ENCODE results near the gene STARD3NL. TPM values are rescaled to one million over a fixed set of nuclear protein-coding genes. Genes with fewer than 3 reads are reported as not detected.

The STARD3NL gene
- total RNA-seq, 2 donors from 2014 or later: 25.4 to 25.5 TPM

DNA sequence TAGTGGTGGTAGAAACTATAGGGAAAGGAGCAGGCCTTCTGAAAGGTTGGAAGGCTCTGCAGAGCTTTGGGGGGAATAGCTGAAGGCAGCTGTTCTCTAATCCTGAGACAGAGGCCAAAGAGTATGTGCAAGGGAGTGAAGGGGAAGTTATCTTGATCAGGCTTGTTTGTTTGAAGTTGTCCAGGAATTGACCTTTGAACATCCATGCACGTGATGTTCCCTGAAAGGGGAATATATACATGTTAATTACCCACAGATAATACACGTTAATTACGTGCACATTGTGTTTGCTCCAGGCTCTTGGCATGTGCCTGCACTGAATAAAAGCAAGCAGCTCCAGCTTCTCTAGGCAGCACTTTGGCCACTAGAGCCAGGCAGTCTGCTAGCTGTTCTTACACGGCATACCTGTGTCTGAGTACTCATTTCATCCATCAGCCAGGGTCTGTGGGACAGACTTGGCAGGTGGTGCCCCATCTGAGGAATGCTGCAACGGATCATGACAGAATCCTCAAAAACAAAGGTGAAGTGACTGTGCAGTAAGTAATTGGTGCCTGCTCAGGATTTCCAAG, 18.0 kb upstream of the STARD3NL start:
- intact Hi-C loops (cut with DNase I): no loop called here
- H3K36me3 ChIP-seq: no peaks in the 10 kb centered on the region
- H3K27ac ChIP-seq: no peak overlapping the region
- no peaks in the 10 kb centered on the region for H3K4me1 ChIP-seq
- DNase-seq: peak; percentile 46
- H3K4me3 ChIP-seq: no peak overlapping the region
- H3K9me3 ChIP-seq: no peaks in the 10 kb centered on the region
- TF ChIP-seq, protein P1, sequence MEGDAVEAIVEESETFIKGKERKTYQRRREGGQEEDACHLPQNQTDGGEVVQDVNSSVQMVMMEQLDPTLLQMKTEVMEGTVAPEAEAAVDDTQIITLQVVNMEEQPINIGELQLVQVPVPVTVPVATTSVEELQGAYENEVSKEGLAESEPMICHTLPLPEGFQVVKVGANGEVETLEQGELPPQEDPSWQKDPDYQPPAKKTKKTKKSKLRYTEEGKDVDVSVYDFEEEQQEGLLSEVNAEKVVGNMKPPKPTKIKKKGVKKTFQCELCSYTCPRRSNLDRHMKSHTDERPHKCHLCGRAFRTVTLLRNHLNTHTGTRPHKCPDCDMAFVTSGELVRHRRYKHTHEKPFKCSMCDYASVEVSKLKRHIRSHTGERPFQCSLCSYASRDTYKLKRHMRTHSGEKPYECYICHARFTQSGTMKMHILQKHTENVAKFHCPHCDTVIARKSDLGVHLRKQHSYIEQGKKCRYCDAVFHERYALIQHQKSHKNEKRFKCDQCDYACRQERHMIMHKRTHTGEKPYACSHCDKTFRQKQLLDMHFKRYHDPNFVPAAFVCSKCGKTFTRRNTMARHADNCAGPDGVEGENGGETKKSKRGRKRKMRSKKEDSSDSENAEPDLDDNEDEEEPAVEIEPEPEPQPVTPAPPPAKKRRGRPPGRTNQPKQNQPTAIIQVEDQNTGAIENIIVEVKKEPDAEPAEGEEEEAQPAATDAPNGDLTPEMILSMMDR (IDR thresholded peaks at IDR 0.05): no peak
- H3K27me3 ChIP-seq: no peaks in the 10 kb centered on the region
- H3K9ac ChIP-seq (ENCODE audit: low read depth in 2 of 2, low read length in 2 of 2): no peak overlapping the region

DNA sequence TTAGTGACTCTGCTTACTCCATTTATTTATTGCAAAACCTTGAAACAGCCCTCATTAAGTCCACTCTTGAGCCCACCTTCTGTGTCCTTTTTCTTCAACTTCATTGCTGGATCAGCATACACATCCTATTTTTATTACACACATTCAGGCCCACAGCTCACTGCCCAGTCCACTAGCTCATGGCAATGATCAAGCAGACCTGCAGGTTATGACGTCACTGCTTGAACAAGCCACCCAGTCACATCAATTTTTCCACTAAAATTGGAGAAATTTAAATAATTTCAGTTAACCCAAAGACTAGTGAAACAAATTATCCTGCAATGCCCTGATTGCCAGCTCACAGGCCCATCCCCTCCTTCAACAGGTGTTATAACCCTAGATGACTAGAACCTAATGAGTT, 16.0 kb upstream of the STARD3NL start:
- Histone ChIP-seq H3K36me3 (no peaks in the 10 kb centered on the region), H3K4me3 (no peak overlapping the region), H3K27me3 (no peaks in the 10 kb centered on the region), H3K9me3 (no peaks in the 10 kb centered on the region), H3K9ac (ENCODE audit: low read depth in 2 of 2, low read length in 2 of 2) (no peak overlapping the region), H3K4me1 (no peaks in the 10 kb centered on the region), H3K27ac (no peak overlapping the region)
- intact Hi-C loops (cut with DNase I): no loop called here
- TF ChIP-seq, protein P1 (IDR thresholded peaks at IDR 0.05): no peak
- DNase-seq: no peak

DNA sequence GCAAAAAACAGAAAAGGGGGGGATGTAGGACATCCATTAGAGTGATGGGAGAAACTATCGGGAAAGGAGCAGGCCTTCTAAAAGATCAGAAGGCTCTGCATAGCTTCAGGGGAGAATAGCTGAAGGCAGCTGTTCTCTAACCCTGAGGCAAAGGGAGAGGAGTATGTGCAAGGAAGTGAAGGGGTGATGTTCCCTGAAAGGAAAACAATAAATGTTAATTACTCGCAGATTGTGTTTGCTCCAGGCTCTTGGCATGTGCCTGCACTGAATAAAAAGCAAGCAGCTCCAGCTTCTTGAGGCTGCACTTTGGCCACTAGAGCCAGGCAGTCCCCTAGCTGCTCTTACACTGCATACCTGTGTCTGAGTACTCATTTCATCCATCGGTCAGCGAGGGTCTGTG, 14.4 kb upstream of the STARD3NL start:
- TF ChIP-seq, protein P1 (IDR thresholded peaks at IDR 0.05): no peak

DNA sequence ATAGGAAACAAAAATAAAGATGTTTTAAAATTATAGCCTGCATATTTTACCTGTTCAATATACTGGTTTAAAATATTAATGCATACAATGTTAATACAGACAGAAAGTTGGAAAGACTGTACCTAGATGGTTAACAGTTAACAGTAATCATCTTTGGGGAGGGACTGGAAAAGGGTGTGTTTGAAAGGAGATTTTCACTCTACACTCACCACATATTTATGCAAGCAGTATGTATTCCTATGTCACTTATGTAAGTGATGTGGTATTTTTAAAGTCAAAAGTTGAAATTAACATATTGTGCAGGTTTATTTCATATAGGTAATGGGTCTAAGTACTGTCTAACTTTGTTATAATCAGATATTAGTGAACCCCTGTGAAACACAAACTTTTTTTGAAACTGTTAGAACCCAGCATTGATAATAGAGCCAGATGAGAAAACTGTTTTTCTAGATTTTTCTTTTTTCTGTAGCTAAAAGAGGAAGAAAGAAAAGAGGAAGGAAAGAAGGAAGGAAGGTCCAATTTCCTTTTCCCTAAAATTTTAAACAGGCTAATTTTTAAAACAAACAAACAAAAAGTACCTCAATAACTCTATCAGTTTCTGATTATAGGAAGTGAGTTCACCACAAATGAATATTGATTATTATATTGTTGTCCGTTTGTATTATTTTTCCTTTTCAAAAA, 9.0 kb upstream of the STARD3NL start:
- H3K27me3 ChIP-seq: no peaks in the 10 kb centered on the region
- intact Hi-C loops (cut with DNase I): no loop called here
- H3K36me3 ChIP-seq: no peaks in the 10 kb centered on the region
- H3K4me3 ChIP-seq: no peak overlapping the region
- no peak overlapping the region for H3K9ac ChIP-seq (ENCODE audit: low read depth in 2 of 2, low read length in 2 of 2)
- no peak overlapping the region for H3K27ac ChIP-seq
- DNase-seq: no peak
- H3K9me3 ChIP-seq: no peaks in the 10 kb centered on the region
- H3K4me1 ChIP-seq: no peaks in the 10 kb centered on the region
- TF ChIP-seq, protein P1 (IDR thresholded peaks at IDR 0.05): no peak

More for the DNA sequence above, 14.4 kb upstream of the STARD3NL start:
- no peaks in the 10 kb centered on the region for H3K9me3 ChIP-seq
- intact Hi-C loops (cut with DNase I): no loop called here
- no peaks in the 10 kb centered on the region for H3K36me3 ChIP-seq
- DNase-seq: no peak
- no peak overlapping the region for H3K4me3 ChIP-seq
- no peak overlapping the region for H3K9ac ChIP-seq (ENCODE audit: low read depth in 2 of 2, low read length in 2 of 2)
- no peaks in the 10 kb centered on the region for H3K27me3 ChIP-seq
- no peaks in the 10 kb centered on the region for H3K4me1 ChIP-seq
- no peak overlapping the region for H3K27ac ChIP-seq

DNA sequence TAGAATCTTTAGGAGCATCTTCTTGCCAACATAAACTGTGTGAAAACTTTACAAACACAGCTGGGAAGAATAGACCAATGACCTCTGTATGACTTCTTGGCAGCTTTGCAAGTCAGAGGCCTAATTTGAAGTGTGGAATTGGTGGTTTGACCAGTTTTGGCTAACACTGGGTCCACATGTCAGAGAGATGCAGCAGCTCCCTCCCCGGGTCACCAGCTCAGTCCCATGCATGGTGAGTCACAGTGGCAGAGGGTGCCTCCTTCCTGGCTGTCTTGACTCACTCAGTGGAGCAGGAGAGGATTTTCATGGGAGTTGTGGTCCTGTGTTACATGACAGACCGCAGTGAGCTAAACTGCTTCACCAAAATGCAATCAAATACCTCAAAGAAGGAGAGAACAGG, 8.2 kb upstream of the STARD3NL start:
- Histone ChIP-seq H3K27ac (no peak overlapping the region), H3K9ac (ENCODE audit: low read depth in 2 of 2, low read length in 2 of 2) (no peak overlapping the region), H3K36me3 (no peaks in the 10 kb centered on the region), H3K4me1 (no peaks in the 10 kb centered on the region), H3K9me3 (no peaks in the 10 kb centered on the region), H3K4me3 (no peak overlapping the region), H3K27me3 (no peaks in the 10 kb centered on the region)
- TF ChIP-seq, protein P1 (IDR thresholded peaks at IDR 0.05): no peak
- intact Hi-C loops (cut with DNase I): no loop called here
- DNase-seq: peak; percentile 31
